GM19025 (cell line): ENCODE measurements around the gene ECT2L.

ENCODE experiments used
- ATAC-seq: cut with Tn5 transposase; IDR thresholded peaks from one replicate; pipeline ENCODE4 v1.9.1; 2021; ENCODE audit warnings: mild to moderate bottlenecking, low read depth, moderate library complexity; ENCODE audit not compliant: unreplicated experiment

The ECT2L gene, protein sequence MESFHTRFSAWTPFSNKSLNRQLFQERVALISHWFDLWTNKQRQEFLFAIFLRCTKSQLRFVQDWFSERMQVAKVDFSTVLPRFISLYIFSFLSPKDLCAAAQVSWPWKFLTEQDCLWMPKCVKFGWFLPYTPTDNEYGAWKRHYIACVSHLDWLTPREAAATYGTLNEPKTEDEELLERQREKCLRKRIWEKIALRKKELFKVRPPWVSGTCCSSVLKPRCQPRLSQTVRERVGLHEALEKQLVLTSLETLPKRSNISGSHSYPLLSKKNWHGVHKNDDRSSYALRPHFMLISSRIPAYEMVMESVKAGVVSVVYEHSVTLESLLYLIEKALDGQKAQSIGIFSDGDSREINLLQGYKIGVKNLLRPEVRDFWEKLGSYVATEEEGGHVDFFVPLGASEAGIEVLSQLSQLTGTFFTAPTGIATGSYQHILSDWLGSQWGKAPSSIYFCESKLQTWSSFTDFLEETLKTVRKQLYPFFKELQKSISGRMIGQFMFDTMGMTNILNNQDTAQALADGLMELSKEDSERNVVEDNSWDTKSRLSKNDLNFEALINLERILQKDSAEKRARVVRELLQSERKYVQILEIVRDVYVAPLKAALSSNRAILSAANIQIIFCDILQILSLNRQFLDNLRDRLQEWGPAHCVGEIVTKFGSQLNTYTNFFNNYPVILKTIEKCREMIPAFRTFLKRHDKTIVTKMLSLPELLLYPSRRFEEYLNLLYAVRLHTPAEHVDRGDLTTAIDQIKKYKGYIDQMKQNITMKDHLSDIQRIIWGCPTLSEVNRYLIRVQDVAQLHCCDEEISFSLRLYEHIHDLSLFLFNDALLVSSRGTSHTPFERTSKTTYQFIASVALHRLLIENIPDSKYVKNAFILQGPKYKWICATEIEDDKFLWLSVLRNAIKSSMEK

DNA sequence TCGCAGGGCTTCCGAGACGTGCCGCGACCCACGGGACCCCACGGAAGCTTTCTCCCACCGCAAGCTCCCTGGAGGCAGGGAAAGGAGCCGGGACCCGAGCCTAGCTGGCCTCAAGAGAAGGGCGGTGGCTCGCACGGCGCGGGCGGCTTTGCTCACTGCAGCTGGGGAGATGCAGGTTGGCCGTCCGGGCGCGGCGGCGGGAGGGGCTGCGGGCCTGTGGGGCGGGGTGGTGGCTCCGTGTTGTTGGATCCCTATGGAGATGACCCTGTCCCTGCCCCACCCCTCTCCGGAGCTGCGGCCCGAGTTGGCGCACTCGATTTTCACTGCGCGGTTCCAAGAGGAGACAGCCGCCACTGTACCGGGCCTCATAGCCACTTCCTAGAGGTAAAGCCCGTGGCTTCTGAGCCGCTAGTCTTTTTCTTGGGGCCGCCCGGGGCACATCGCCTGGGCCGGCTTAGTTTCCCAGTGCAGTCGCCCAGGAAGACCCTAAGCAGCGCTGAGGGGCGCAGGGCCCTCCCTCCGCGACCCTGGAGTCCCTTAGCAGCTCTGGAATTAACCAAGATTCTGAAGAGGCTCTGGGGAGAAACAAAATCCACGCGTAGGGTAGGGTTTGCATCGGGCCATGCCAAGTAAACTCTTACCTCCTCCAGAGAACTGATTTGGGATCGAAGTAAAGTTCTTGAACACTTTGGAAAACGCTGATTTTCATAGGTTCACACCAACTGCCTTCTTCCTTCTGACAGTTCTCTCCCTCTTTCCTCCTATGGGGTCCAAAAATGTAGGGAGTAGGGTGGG is at the start of gene ECT2L:
Gene ECT2L, plus strand, starts transcription at position 279 of the 795 bp plus-strand sequence. CDS start 17,188 bp downstream, outside the sequence.
- no peak for ATAC-seq

DNA sequence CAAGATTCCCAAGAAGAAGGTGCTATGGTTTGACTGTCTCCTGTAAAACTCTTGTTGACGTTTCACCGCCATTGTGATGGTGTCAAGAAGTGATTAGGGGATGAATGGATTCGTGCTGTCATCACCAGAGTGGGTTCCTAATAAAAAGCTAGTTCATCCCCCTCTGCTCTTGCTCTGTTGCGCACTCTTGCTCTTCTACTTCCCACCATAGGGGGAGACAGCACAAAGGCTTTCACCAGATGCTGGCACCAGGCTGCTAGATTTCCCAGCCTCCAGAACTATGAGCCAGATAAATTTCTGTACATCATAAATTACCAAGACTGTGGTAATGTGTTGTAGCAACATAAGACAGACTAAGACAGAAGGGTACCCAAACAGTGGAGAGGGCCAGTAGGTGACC is 43.9 kb upstream of the ECT2L start:
- no peak for ATAC-seq

DNA sequence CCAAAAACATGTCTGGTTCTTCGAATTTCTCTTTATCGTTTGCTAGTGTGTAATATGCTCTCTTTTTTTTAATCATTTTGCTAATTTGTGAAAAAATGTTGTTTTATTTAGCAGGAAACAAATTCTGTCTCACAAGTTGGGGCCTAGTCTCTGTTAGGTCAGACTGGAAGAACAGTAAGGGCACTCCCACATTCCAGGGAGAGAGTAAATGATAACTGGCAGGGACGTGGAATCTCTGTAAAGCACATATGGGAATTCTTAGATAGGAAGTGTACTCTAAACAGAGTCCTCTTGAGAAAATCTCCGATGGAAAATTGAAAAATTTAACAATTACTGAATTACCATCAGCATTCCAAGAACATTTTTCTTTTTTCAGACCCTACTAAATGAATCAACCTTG is 38.8 kb upstream of the ECT2L start:
- no peak for ATAC-seq

DNA sequence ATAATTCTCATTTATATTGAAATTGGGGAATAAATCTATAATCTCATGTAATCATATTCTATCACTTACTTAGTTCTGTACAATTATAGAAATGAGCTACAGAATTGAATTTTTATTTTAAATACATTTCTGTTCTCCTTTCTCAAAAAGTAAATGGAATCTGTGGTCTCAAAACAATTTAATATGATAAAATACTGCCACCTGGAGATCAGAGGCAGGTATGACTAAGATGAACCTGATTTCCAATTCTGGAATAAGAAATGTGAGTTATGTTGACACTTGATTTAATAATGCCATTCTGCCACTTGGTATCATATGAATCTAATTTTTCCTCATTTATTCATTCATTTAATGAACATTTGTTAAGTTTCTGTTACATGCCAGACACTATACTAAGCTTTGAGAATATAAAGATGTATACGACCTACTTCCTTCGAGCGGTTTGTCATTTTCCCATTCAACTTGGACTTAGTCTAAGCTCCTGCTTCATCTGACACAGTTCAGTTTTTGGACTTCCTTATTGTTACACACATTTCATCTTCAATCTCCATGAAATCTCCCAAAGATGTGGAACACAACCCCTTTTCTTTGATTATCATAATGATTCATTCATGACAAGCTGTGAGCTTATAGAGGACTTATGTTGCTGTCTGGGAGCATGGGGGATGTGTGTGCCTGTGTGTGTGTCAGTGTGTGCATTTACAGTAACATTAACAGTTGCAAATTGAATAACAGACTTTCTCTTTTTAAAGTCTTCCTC is 29.8 kb upstream of the ECT2L start:
- ATAC-seq: no peak

GRCh38 chr6:138769102-138769676 is 26.7 kb upstream of the ECT2L start:
- no peak for ATAC-seq

DNA sequence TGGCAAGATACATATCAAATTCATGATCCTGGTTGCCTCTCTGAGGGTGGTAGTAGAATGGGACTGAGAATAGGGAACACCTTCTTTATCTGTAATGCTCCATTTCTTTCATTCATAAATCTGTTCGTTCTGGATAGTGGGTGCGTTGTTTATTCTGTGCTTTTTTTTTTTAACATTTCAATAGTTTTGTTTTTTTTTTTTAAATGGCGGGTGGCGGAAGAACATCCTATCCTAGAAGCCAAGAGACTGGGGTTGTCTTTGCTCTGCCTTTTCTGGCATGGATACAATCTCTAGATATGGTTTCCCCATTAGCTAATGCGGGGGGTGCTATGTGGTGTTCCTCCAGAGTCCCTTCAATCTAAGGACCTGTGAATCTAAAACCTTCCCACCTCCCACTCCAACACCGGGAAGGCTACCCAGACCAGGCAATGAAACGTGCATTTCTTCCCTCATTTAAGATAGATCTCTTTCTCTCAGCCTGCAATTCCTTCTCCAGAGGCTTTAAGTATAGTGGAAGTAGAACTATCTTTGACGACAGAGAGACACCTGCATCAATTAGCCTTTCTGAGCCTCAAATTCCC is 23.2 kb upstream of the ECT2L start:
- no peak for ATAC-seq

DNA sequence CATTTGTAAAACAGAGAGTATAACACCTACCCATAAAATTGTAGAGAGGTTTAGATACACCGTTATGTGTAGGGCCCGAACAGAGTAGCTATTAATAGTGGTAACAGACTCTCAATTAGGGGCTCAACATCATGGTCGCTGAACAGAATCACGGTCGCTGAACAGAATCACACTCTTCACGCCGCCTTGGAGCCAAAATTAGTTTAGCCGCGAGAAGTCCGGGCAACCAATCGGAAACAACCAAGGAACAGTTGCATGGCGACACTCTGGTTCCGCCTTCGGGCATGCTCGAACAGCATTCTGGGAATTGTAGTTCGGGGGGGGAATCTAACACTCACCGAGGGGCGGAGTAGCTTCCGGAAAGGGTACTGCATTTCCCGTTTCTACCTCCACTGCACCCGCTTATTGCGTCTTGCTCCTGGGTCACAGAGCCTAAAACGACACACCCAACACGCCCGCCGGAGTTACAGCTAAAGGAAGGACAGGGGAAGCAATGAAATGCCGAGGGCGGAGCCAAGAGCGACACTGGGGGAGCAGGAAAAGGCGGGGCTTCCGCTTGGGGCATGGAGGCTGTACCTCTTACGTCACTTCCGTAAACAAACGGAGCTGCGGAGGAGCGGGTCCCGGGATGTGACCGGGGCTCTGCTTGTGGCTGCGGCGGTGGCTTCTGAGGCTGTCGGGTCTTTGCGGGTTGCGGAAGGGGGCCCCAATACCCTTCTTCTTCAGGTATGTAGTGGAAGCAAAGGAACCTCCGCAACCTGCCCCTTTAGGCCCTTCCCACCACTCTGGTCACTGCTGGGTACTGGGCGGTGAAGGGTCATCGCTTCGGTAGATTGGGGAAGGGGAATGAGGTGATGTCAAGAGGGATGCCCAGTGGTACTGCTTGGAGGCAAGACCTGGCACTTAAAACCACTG is 22.5 kb upstream of the ECT2L start, which contains the start of gene CCDC28A:
Gene CCDC28A, plus strand, starts transcription at position 593 of the 915 bp plus-strand sequence. CDS start 2,352 bp downstream, outside the sequence.
- peak; percentile 94 for ATAC-seq

DNA sequence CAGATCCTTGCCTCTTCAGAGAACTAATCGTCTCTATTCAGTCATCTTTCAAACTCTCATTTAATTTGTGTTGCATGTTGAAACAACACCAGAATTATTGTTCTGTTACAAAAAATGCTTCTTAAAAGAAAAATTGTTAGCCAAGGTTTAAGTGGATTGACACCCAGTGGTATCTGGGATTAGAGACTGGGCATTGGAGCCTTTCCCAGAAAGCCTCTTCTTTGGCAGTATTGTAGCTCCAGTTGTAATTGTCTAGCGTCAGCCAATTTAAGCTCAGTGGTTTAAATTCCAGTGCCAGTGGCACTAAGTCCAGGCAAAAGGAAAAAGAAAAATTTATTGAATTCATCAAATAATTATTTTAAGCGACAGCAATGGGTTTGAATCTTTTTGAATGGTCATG is 21.5 kb upstream of the ECT2L start:
- ATAC-seq: no peak

- ATAC-seq: no peak
Measured at GRCh38 chr6:138776659-138777058, 19.2 kb upstream of the ECT2L start.

- ATAC-seq: no peak
Measured at GRCh38 chr6:138778331-138778730, 17.6 kb upstream of the ECT2L start.

GRCh38 chr6:138782243-138782642 is 13.6 kb upstream of the ECT2L start:
- no peak for ATAC-seq

GRCh38 chr6:138785079-138785478 is 10.8 kb upstream of the ECT2L start:
- no peak for ATAC-seq

GRCh38 chr6:138785980-138786379 is 9.9 kb upstream of the ECT2L start:
- no peak for ATAC-seq

- no peak for ATAC-seq
Measured at GRCh38 chr6:138787138-138787537, 8.7 kb upstream of the ECT2L start.

GRCh38 chr6:138796771-138797170 is 884 bp downstream of the ECT2L start:
- ATAC-seq: no peak

GRCh38 chr6:138797806-138798446 is 2.0 kb downstream of the ECT2L start:
- ATAC-seq: no peak

- no peak for ATAC-seq
Measured at GRCh38 chr6:138800377-138801150, 4.7 kb downstream of the ECT2L start.
